Astrocyte of the cerebellum (primary cell): ENCODE results near the gene BIN2.
A peak's percentile ranks its signal among the peaks of the same experiment; 100 is the strongest.

ENCODE experiments used
- DNase-seq: peaks from one replicate; pipeline ENCODE4 v3.0.0-alpha.2; 2011; ENCODE audit warnings: low read depth
- H3K4me3 ChIP-seq: 2 replicates; pipeline ENCODE4 v1.5.1; 2011; ENCODE audit warnings: mild to moderate bottlenecking, low read depth, low read length, moderate library complexity
- CTCF ChIP-seq: IDR thresholded peaks from 2 replicates; pipeline ENCODE4 v1.5.1; 2012; ENCODE audit warnings: low read length, low read depth, moderate library complexity, mild to moderate bottlenecking; ENCODE audit errors: missing control alignments
- in situ Hi-C: cut with HindIII; loops from 2 replicates; pipeline ENCODE4 v1.10.0; 2017; ENCODE audit warnings: low sequenced_read_pairs

BIN2 gene

GRCh38 chr12:51360315-51360714, 36.3 kb upstream of the BIN2 start:
- no peak for TF ChIP-seq CTCF
- in situ Hi-C loops, result no loop called here
- H3K4me3 ChIP-seq, result no peak overlapping the region
- no peak for DNase-seq

GRCh38 chr12:51359851-51360250, 35.9 kb upstream of the BIN2 start:
- in situ Hi-C loops, result no loop called here
- TF ChIP-seq CTCF, result no peak

GRCh38 chr12:51358496-51358895, 34.5 kb upstream of the BIN2 start:
- H3K4me3 ChIP-seq, result no peak overlapping the region
- in situ Hi-C loops, result no loop called here
- no peak for DNase-seq
- TF ChIP-seq CTCF, result no peak

More at GRCh38 chr12:51359851-51360250, 35.9 kb upstream of the BIN2 start:
- no peak overlapping the region for H3K4me3 ChIP-seq
- DNase-seq, result no peak

- no peak for TF ChIP-seq CTCF
- DNase-seq, result no peak
- H3K4me3 ChIP-seq, result no peak overlapping the region
- in situ Hi-C loops, result no loop called here
Observed at GRCh38 chr12:51357374-51358047, 33.5 kb upstream of the BIN2 start.

GRCh38 chr12:51351913-51352532, 28.0 kb upstream of the BIN2 start:
- peak; percentile 54 for DNase-seq
- TF ChIP-seq CTCF, result peak; percentile 88
- H3K4me3 ChIP-seq, result no peak overlapping the region
- in situ Hi-C loops, result no loop called here

GRCh38 chr12:51349026-51349425, 25.1 kb upstream of the BIN2 start:
- DNase-seq, result no peak
- in situ Hi-C loops, result no loop called here
- TF ChIP-seq CTCF, result no peak
- no peak overlapping the region for H3K4me3 ChIP-seq
